GM12872 (cell line): ENCODE results near the gene CCR3.

Source experiments
- TF ChIP-seq, protein P1 (sequence below): IDR thresholded peaks from 3 replicates; pipeline ENCODE4 v1.5.1; 2011; ENCODE audit warnings: low read depth, mild to moderate bottlenecking, low read length, moderate library complexity; ENCODE audit not compliant: insufficient read depth

Gene CCR3

DNA sequence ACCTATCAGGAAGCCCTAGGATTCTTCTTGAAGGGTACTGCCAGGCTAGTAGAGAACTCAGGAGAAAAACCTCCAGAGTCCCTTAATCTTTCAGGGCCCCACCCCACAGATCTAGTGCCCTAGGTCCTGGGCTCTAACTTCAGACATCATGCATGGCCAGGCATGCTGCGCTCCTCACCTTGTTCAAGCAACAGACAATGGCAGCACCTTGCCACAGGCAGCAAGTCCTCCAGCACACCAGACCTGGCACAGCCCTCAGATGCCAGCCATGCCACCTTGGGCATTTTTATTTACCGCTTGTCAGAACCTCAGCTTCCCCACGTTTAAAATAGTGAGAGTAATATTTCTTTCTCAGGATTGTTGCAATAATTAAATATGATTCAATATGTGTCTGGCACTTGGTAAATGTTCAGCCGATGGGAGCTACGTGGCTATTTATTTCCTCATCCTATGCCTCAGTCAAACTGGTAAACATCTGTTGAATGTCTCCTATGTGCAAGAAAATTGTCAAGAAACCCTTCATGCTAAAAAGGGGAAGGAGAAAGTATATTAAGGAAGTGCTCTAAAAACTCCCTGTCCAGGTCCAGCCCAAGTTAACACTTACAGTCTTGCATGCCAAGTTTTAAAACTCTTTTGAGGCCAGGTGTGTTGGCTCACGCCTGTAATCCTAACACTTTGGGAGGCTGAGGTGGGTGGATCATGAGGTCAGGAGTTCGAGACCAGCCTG lies 19.7 kb upstream of the CCR3 start:
- TF ChIP-seq, protein P1, sequence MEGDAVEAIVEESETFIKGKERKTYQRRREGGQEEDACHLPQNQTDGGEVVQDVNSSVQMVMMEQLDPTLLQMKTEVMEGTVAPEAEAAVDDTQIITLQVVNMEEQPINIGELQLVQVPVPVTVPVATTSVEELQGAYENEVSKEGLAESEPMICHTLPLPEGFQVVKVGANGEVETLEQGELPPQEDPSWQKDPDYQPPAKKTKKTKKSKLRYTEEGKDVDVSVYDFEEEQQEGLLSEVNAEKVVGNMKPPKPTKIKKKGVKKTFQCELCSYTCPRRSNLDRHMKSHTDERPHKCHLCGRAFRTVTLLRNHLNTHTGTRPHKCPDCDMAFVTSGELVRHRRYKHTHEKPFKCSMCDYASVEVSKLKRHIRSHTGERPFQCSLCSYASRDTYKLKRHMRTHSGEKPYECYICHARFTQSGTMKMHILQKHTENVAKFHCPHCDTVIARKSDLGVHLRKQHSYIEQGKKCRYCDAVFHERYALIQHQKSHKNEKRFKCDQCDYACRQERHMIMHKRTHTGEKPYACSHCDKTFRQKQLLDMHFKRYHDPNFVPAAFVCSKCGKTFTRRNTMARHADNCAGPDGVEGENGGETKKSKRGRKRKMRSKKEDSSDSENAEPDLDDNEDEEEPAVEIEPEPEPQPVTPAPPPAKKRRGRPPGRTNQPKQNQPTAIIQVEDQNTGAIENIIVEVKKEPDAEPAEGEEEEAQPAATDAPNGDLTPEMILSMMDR = no peak

DNA sequence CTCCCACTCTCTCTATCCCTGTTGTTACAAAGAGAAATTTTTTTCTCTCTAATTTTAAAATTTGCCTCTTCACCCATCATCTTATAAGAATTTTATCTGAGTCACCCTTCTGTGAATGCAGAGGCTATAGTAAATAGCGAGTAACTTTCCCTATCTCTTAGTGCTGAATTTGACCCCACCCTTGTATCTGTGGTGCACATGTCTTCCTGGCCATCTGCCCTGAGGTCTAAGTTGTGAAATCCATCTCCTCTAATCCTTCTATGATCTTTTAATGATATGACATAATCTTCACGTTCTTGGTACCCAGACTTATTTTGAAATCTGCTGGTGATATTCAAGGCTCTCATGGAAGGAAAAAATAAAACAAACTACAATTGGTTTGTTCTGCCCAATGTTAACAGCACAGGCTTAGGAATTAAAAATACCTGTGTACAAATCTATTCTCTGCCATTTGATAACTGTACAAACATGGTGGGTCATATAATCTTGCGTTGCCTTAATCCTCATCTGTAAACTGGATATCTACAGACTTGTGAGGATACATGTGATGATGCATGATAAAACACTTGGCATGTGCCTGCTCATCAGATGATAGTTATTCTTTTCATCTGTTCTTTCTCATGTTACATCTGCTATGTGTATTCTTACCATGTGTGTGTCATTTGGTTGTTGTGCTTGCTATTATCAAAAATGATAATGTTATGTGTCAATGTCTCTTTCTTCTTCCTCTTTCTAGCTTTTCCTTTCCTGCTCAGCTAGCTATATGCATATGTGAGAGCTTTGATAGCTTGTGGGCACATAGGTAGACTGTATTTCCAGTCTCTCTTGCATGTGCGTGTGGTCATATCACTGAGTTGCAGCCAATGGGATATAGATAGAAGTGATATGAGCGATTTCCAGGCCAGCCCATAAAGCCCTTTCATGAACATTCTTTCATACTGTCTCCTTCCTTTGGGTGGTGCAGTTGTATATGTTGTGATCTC lies 13.7 kb upstream of the CCR3 start:
- TF ChIP-seq, protein P1 = no peak

DNA sequence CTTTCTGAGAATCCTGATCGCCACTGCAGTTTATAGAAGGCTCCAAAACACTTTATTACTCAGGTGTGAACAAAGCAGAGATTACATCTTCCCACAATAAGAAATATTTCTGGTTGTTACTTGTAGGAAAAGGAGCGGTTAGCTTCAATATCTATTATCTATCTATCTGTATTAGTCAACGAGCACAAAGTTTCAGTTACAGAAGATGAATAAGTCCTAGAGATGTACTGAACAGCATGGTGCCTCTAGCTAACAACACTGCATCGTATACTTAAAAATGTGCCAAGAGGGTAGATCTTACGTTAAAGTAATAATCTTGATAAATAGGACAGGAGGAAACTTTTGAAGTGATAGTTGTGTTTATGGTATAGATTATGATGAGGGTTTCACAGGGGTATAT lies 10.9 kb upstream of the CCR3 start:
- TF ChIP-seq, protein P1 = no peak

DNA sequence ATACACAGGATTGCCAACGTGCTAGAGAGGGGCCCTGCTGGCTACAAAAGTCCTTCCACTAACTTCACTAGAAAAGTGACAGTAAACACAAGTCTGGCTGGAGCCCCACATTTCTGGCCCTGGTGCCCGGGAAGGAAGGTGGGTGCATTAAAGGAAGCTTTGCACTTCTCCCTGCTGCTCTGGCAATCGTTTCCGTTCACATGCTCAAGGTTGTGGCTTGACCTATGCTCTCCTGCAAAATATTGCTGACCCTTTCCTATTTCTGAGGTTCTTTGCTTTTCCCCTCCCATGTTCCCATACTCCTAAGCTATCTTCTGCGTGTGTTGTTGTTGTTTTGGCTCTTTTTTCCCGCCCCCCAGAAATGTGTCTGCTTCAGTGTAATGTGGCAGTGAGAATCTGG lies 9.1 kb upstream of the CCR3 start:
- TF ChIP-seq, protein P1 = no peak

DNA sequence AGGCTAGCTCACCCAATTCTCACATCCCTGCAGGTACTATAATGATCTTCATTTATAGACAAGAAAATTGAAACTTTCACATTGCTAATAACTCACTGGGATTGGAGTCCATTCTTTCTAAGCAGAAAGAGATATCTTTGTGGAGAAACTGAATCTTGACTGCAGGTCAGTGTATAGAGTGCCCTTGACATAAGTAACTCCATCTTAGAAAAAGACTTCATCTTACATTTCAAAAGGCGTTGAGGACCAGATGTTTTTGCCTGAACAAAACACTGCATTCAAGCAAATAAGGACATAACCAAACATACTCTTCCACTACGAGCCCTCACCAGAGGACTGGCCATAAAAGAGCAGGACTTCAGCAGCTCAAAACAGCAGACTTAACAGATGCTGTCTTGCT lies 6.8 kb upstream of the CCR3 start:
- TF ChIP-seq, protein P1 = no peak

DNA sequence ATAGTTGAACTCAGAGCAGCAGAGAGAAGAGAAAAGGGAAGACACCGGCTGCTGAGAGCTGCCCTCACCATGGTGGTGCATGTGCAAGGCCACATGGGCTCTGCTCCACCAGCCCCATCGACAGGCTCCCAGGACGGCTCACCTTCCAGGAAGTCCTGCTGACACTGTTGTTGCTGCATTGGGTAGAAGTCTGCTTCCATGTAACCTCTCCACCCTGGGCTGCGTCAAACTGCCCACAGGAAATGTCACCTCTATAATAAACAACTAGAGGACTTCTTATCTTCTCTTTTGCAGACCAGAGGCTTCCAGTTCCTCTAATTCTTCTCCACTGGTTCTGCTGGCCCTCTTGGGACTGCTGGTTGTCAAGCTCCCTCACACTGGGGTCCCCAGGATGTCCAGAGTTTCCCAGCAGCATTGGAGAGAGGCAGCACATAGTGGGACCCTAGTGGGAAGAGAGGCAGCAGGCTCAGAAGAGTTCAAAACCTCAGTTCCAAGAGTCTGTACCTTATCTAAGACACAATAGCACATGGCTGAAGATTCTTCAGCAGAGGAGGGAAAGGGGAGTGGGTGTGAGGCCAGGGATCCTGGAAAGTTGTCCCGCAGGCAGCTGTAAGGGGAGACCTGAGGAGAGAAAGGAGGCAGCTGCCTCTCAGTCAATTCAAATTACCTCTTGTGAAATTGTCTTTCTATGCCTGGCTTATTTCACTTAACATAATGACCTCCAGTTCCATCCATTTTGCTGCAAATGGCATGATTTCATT lies 5.8 kb upstream of the CCR3 start:
- TF ChIP-seq, protein P1 = no peak

DNA sequence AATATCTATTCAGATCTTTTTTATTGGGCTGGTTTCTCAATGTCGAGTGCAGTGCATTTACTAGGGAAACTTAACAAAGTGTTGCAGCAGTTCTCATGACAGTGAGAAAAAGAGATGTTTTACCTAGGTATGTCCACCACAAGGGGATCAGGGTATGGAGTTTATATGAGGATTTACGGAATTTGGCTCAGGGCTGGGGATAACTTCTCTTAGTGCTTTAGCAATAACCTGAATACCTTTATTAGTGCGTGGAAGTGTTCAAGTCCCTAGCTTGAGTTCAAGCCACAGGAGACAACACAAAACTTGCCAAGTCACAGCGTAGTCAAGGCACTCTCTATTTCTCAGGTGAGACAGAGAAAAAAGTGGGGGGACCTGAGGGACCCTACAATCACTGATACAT lies 3.9 kb upstream of the CCR3 start:
- TF ChIP-seq, protein P1 = no peak
